Measurements from ENCODE around the gene CD247. TPM values are rescaled to one million over a fixed set of nuclear protein-coding genes. Genes with fewer than 3 reads are reported as not detected.

The CD247 gene
- total and polyA plus RNA-seq, 10 of the 15 experiments (the other 5 are each of a cell fraction or from before 2014, with no cell fraction given): 0.10 to 0.77 (median 0.30) TPM

GRCh38 chr1:167543199-167543990, 25.1 kb upstream of the CD247 start (continued):
- TF ChIP-seq BCL3 (IDR thresholded peaks at IDR 0.05; ENCODE audit: borderline replicate concordance, insufficient read depth, low read depth, low read length, poor library complexity, severe bottlenecking): no peak
- TF ChIP-seq, protein P1, sequence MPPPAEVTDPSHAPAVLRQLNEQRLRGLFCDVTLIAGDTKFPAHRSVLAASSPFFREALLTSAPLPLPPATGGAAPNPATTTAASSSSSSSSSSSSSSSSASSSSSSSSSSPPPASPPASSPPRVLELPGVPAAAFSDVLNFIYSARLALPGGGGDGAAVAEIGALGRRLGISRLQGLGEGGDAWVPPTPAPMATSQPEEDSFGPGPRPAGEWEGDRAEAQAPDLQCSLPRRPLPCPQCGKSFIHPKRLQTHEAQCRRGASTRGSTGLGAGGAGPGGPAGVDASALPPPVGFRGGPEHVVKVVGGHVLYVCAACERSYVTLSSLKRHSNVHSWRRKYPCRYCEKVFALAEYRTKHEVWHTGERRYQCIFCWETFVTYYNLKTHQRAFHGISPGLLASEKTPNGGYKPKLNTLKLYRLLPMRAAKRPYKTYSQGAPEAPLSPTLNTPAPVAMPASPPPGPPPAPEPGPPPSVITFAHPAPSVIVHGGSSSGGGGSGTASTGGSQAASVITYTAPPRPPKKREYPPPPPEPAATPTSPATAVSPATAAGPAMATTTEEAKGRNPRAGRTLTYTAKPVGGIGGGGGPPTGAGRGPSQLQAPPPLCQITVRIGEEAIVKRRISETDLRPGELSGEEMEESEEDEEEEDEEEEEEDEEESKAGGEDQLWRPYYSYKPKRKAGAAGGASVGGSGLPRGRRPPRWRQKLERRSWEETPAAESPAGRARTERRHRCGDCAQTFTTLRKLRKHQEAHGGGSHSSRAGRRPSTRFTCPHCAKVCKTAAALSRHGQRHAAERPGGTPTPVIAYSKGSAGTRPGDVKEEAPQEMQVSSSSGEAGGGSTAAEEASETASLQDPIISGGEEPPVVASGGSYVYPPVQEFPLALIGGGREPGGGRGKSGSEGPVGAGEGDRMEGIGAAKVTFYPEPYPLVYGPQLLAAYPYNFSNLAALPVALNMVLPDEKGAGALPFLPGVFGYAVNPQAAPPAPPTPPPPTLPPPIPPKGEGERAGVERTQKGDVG (CRISPR knock-in tag; IDR thresholded peaks at IDR 0.05): no peak
